Endothelial cell of coronary artery (primary cell): Measurements from ENCODE around the gene RPSA. TPM values are rescaled to one million over a fixed set of nuclear protein-coding genes. Genes with fewer than 3 reads are reported as not detected.

ENCODE experiments used
- total RNA-seq: library from RNA; depleted of rRNA; stranded (reverse); fragments of >200 nt; gene quantifications from 2 replicates; pipeline ENCODE4 v1.2.3, GENCODE V29; 2014

The RPSA gene
- 1,125 and 1,557 TPM in 2 replicates for total RNA-seq

DNA sequence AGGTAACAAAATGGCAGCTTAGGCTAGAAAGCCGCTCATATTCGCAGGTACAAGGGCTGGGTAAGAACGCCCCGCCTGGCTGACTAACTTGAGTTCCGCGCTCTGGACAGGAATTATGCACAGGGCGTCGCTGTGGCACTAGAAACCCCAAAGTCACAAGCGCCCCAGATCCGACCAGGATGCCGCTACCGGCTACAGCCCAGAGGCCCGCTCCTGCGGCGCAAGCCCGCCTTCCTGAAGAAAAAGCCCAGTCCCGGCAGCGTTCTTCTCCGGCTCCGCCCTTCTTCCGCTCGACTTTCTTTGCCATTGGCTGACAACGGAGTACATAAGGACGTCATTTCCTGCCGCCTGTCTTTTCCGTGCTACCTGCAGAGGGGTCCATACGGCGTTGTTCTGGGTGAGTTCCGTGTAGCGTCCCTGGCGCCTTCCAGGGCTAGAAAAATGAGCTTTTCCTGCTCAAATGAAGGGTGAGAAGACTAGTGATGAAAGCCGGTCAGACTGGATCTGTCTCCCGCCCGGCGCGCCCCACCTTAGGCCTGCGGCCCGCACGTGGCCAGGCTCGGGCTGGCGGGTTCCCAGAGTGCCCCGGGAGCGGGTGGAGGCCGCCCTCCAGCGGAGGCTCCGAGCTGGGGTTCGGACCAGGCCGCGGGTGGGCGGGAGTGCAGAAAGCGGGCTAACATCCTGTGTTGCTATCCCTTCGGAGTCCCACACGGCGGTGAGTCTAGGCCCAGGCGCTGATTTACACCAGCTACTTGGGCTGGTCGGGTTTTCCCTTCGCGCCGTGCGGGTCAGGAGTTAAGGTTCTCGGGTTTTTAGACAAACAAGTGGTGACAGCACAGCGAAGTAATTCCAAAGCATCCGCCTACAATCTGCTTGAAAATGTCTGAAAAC lies at the start of gene RPSA:
Gene RPSA, plus strand, starts transcription at position 353 of the 891 bp plus-strand sequence. CDS start 934 bp downstream, outside the sequence.

DNA sequence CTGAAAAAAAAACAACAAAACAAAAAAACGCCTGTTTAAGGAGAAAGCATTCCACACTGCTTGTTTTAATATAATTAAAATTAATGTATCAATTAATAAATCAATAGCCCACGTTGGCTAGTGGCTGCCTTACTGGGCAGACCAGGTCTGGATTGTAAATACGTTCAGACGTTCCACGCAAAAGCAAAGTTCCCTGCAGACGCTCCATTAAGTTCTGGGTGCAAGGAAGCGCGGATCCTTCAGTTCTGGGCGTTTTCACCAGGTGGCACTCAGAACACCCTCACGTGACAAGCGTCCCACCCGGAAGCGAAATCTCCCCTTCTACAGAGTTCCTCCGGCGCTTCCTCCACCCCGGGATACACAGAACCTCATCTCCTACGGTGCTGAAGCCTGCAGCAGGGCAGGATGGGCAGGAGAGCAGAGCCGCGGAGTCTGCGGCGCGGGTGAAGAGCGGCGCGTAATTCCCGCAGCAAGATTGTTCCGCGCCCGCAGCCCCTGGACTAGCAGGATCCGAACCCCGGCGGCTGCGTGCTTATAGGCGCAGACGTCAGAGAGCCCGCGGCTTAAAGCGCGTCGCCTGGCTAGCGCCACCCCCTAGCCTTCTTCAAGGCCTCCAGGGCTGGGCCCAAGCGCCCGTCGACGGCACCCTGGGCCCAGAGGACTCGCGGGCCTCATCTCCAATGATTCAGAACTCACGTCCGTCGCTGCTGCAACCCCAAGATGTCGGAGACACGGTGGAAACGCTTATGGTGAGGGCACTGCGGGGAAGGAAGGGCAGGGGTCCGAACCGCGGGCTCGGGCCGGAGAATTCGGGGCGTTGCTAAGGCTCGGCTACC lies 23.3 kb upstream of the RPSA start, which contains the start of gene SLC25A38:
Gene SLC25A38, plus strand, starts transcription at position 326 of the 836 bp plus-strand sequence. Its CDS starts 355 bp downstream, at position 681.

Other genes with a start within 250 kb of the RPSA start
- not detected in 2 replicates for gene XIRP1, start 214.1 kb upstream of the RPSA start, total RNA-seq
- not detected in 2 replicates for gene CX3CR1, start 126.7 kb upstream of the RPSA start, total RNA-seq
- gene CCR8, start 77.0 kb upstream of the RPSA start, total RNA-seq: not detected in 2 replicates
- gene SLC25A38, start 23.4 kb upstream of the RPSA start, total RNA-seq: 15.5 and 15.7 TPM in 2 replicates
- gene MOBP, start 61.0 kb downstream of the RPSA start, total RNA-seq: 0.09 and 0.19 TPM in 2 replicates